GM20000 (cell line): ENCODE data around the gene SRY.
"Not testable (repeated sequence)": the region's sequence is repeated elsewhere in the genome, so short reads cannot be mapped to it uniquely, and the experiment has no call there.

Experiments used
- DNase-seq: peaks from one replicate; pipeline ENCODE4 v3.0.0; 2012; ENCODE audit warnings: low spot score
- CTCF ChIP-seq: IDR thresholded peaks from 2 replicates; pipeline ENCODE4 v1.5.1; 2012; ENCODE audit warnings: mild to moderate bottlenecking, control low read depth; ENCODE audit errors: extremely low read depth, missing control alignments

The SRY gene

GRCh38 chrY:2787600-2787999 lies at the start of gene SRY:
SRY (minus strand) TSS chrY:2787682; CDS start chrY:2787603, 79 bp downstream.
- TF ChIP-seq CTCF = no peak

GRCh38 chrY:2837078-2837477 lies 49.6 kb upstream of the SRY start:
- TF ChIP-seq CTCF = no peak
- no peak for DNase-seq

More at GRCh38 chrY:2787600-2787999, at the start of gene SRY:
- no peak for DNase-seq

GRCh38 chrY:2835230-2835629 lies 47.7 kb upstream of the SRY start:
- TF ChIP-seq CTCF = no peak
- no peak for DNase-seq

GRCh38 chrY:2828497-2828896 lies 41.0 kb upstream of the SRY start:
- TF ChIP-seq CTCF = no peak
- DNase-seq = no peak

GRCh38 chrY:2824471-2824870 lies 37.0 kb upstream of the SRY start:
- DNase-seq = no peak
- no peak for TF ChIP-seq CTCF

- not testable (repeated sequence) for DNase-seq
These were observed 29.8 kb upstream of the SRY start for GRCh38 chrY:2817146-2817896.

- TF ChIP-seq CTCF = no peak
- DNase-seq = no peak
These were observed 12.8 kb upstream of the SRY start for GRCh38 chrY:2800246-2800645.

- no peak for TF ChIP-seq CTCF
- no peak for DNase-seq
These were observed 10.5 kb upstream of the SRY start for GRCh38 chrY:2797991-2798390.
